NT2/D1 (cell line): ENCODE data around the gene CLMP.

ENCODE experiments used
- SUZ12 ChIP-seq: IDR thresholded peaks from 2 replicates; pipeline ENCODE4 v1.6.1; 2011; ENCODE audit not compliant: insufficient read length, insufficient read depth; ENCODE audit errors: extremely low read depth
- YY1 ChIP-seq: IDR thresholded peaks from 2 replicates; pipeline ENCODE4 v1.6.1; 2011; ENCODE audit not compliant: insufficient read length, insufficient read depth
- ZNF274 ChIP-seq: IDR thresholded peaks from 2 replicates; pipeline ENCODE4 v1.6.1; 2011; ENCODE audit warnings: mild to moderate bottlenecking, low read depth, low read length

- TF ChIP-seq SUZ12, result no peak
- no peak for TF ChIP-seq ZNF274
- TF ChIP-seq YY1, result no peak
Observed at GRCh38 chr11:123238297-123238696, 43.2 kb upstream of the CLMP start.
